ENCODE measurements around the gene FMOD.

DNA sequence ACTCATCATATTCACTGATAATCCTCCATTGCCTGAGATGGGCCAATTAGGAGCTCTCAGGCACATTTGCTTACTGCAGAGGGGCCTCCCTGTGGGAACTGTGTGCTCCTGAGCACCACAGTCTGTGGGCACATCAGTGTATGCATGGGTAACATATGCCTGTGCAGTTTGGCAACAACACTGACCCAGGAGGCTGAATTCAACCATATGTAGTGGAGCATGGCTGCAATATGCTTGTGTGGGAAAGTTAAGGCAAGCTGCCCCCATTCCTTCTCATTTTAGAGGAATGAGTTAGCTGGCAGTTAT, 11.8 kb upstream of the FMOD start:
- no peak for TF ChIP-seq CTCF (conservative IDR thresholded peaks at IDR 0.05; ENCODE audit: low read depth, low read length)
- TF ChIP-seq EZH2 (IDR thresholded peaks at IDR 0.05; ENCODE audit: borderline replicate concordance, low read depth, low read length, poor library complexity, severe bottlenecking), result no peak

Measured in A673 (cell line).